Measurements from ENCODE around the gene SOX14. TPM values are rescaled to one million over a fixed set of nuclear protein-coding genes. Genes with fewer than 3 reads are reported as not detected.

SOX14 gene
- total RNA-seq, 2 donors from 2014 or later: not detected

- Histone ChIP-seq H3K4me3 (no peak overlapping the region), H3K27me3 (peaks cover 16 to 70% of the 10 kb centered on the region in 2 donors)
These were observed 2.9 kb downstream of the SOX14 start for GRCh38 chr3:137766876-137767537.

DNA sequence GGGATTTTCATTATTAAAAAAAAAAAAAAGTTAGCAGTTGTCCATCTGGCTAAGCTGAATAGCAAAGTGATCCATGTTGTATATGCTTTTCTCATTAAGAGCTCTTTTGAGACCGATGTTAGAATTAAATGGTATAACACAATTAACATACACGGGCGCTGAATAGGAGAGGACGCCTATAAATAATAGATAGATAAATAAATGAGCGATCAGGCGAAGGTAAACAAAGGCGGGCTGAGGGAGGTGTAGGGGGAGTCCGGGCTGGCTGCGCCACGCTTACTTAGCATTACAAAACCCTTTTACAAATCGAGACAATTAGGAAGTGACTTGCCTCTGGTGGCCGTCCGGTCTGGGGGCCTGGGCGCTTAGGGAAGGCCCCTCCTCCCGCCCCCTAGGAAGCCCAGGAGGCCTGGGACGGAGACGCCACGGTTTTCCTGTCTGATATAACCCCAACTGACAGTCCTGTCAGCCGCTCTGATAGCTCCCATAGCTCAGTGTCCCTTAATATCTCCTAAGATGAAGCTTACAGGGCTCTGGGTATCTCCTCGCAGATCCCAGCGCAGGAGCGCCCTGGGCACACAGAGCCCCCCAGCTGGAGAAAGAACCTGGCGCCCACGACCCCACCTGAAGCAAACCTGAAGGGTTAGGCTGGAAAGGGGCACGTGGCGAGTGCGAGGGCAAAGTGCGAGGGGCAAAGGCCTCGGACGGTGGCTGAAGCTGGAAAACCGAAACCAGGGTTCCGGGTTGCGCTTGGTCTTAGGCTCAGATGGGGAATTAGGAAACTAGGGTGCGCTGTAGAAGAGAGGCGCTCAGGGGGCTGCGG, 3.6 kb downstream of the SOX14 start:
- DNase-seq (ENCODE audit: low spot score): no peak
- Histone ChIP-seq H3K4me3 (peak overlapping the region in 1 of 2 donors; percentile 39), H3K4me1 (peaks cover 0 to 57% of the 10 kb centered on the region in 2 donors), H3K27me3 (peaks cover 23 to 63% of the 10 kb centered on the region in 2 donors), H3K36me3 (no peaks in the 10 kb centered on the region), H3K9me3 (no peaks in the 10 kb centered on the region), H3K27ac (no peak overlapping the region)
- TF ChIP-seq, protein P1, sequence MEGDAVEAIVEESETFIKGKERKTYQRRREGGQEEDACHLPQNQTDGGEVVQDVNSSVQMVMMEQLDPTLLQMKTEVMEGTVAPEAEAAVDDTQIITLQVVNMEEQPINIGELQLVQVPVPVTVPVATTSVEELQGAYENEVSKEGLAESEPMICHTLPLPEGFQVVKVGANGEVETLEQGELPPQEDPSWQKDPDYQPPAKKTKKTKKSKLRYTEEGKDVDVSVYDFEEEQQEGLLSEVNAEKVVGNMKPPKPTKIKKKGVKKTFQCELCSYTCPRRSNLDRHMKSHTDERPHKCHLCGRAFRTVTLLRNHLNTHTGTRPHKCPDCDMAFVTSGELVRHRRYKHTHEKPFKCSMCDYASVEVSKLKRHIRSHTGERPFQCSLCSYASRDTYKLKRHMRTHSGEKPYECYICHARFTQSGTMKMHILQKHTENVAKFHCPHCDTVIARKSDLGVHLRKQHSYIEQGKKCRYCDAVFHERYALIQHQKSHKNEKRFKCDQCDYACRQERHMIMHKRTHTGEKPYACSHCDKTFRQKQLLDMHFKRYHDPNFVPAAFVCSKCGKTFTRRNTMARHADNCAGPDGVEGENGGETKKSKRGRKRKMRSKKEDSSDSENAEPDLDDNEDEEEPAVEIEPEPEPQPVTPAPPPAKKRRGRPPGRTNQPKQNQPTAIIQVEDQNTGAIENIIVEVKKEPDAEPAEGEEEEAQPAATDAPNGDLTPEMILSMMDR (IDR thresholded peaks at IDR 0.05): no peak

More at GRCh38 chr3:137766876-137767537, 2.9 kb downstream of the SOX14 start:
- TF ChIP-seq, protein P1 (IDR thresholded peaks at IDR 0.05): no peak
- Histone ChIP-seq H3K36me3 (no peaks in the 10 kb centered on the region), H3K27ac (no peak overlapping the region), H3K4me1 (peaks cover 0 to 56% of the 10 kb centered on the region in 2 donors), H3K9me3 (no peaks in the 10 kb centered on the region)
- no peak for DNase-seq (ENCODE audit: low spot score)

GRCh38 chr3:137768361-137769321, 4.5 kb downstream of the SOX14 start:
- H3K27me3 ChIP-seq: peaks cover 23 to 58% of the 10 kb centered on the region in 2 donors
- H3K4me1 ChIP-seq: peaks cover 0 to 49% of the 10 kb centered on the region in 2 donors
- no peak overlapping the region for H3K27ac ChIP-seq
- TF ChIP-seq, protein P1 (IDR thresholded peaks at IDR 0.05): no peak
- H3K4me3 ChIP-seq: peak overlapping the region in 1 of 2 donors; percentile 39
- H3K9me3 ChIP-seq: no peaks in the 10 kb centered on the region
- DNase-seq (ENCODE audit: low spot score): no peak
- H3K36me3 ChIP-seq: no peaks in the 10 kb centered on the region

DNA sequence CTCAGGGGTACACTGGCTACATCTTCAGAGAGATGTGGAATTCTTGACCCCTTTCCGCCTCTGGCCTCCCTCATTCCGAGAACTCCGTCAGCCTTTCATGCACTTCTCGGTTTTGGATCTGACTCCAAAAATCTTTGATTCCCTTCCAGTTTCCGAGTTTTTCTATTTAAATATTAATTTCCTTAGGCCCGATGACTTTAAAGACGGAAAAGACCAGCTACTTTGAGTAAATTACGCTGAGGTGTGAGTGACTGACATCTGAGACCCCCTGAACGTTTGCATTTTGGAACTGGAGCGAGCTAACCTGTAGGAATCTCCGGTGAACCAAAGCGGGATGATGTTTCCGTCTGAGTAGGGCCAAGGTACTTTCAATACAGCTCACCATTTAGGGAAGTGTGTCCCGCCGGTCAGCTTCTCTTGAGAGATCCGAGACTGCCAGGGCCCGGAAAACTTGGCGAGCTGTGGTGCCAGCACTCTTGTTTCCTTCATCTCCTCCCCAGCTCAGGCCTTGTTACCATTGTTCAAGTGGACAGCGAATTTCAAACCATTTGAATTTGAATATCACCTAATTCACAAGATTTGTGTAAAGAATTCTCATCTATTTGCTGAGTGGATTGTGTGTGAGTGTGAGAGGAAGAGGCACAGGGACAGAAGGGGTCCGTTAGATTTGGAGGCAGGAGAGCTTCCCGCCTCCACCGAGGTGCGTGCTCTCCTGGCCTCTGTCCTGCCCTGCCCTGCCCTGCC, 5.4 kb downstream of the SOX14 start:
- Histone ChIP-seq H3K4me1 (peaks cover 0 to 41% of the 10 kb centered on the region in 2 donors), H3K27ac (no peak overlapping the region), H3K9me3 (no peaks in the 10 kb centered on the region), H3K27me3 (peaks cover 19 to 52% of the 10 kb centered on the region in 2 donors), H3K36me3 (no peaks in the 10 kb centered on the region), H3K4me3 (no peak overlapping the region)
- TF ChIP-seq, protein P1 (IDR thresholded peaks at IDR 0.05): no peak
- no peak for DNase-seq (ENCODE audit: low spot score)

Data from right atrium auricular region (tissue), 2 donors.